Measurements from ENCODE around the gene SLC16A2. TPM values are rescaled to one million over a fixed set of nuclear protein-coding genes. Genes with fewer than 3 reads are reported as not detected.

SLC16A2 gene
- total RNA-seq, 1 experiment from 2014 or later = 0.53 TPM

- in situ Hi-C loops (cut with HindIII; ENCODE audit: low pct_unique_long_range_greater_than_20kb, low sequenced_read_pairs) = no loop called here
- DNase-seq (ENCODE audit: low read depth, low spot score) = no peak
These were observed 101.9 kb downstream of the SLC16A2 start for GRCh38 chrX:74523224-74523623.

- in situ Hi-C loops (cut with HindIII; ENCODE audit: low pct_unique_long_range_greater_than_20kb, low sequenced_read_pairs) = no loop called here
These were observed 102.8 kb downstream of the SLC16A2 start for GRCh38 chrX:74523870-74524735.

GRCh38 chrX:74525116-74525515 is 103.8 kb downstream of the SLC16A2 start:
- DNase-seq (ENCODE audit: low read depth, low spot score) = no peak
- in situ Hi-C loops (cut with HindIII; ENCODE audit: low pct_unique_long_range_greater_than_20kb, low sequenced_read_pairs) = no loop called here

More at GRCh38 chrX:74523870-74524735, 102.8 kb downstream of the SLC16A2 start:
- no peak for DNase-seq (ENCODE audit: low read depth, low spot score)

GRCh38 chrX:74526764-74527163 is 105.5 kb downstream of the SLC16A2 start:
- in situ Hi-C loops (cut with HindIII; ENCODE audit: low pct_unique_long_range_greater_than_20kb, low sequenced_read_pairs) = no loop called here
- DNase-seq (ENCODE audit: low read depth, low spot score) = no peak

GRCh38 chrX:74527350-74527749 is 106.1 kb downstream of the SLC16A2 start:
- in situ Hi-C loops (cut with HindIII; ENCODE audit: low pct_unique_long_range_greater_than_20kb, low sequenced_read_pairs) = no loop called here
- DNase-seq (ENCODE audit: low read depth, low spot score) = no peak

- DNase-seq (ENCODE audit: low read depth, low spot score) = no peak
- in situ Hi-C loops (cut with HindIII; ENCODE audit: low pct_unique_long_range_greater_than_20kb, low sequenced_read_pairs) = no loop called here
These were observed 108.0 kb downstream of the SLC16A2 start for GRCh38 chrX:74529311-74529710.

GRCh38 chrX:74531081-74531480 is 109.8 kb downstream of the SLC16A2 start:
- DNase-seq (ENCODE audit: low read depth, low spot score) = no peak
- in situ Hi-C loops (cut with HindIII; ENCODE audit: low pct_unique_long_range_greater_than_20kb, low sequenced_read_pairs) = no loop called here

- in situ Hi-C loops (cut with HindIII; ENCODE audit: low pct_unique_long_range_greater_than_20kb, low sequenced_read_pairs) = no loop called here
- no peak for DNase-seq (ENCODE audit: low read depth, low spot score)
These were observed 113.3 kb downstream of the SLC16A2 start for GRCh38 chrX:74534569-74535038.

GRCh38 chrX:74535086-74535407 is 113.8 kb downstream of the SLC16A2 start:
- in situ Hi-C loops (cut with HindIII; ENCODE audit: low pct_unique_long_range_greater_than_20kb, low sequenced_read_pairs) = no loop called here
- no peak for DNase-seq (ENCODE audit: low read depth, low spot score)

- in situ Hi-C loops (cut with HindIII; ENCODE audit: low pct_unique_long_range_greater_than_20kb, low sequenced_read_pairs) = no loop called here
- DNase-seq (ENCODE audit: low read depth, low spot score) = peak; percentile 51
These were observed 114.3 kb downstream of the SLC16A2 start for GRCh38 chrX:74535408-74536151.

- DNase-seq (ENCODE audit: low read depth, low spot score) = no peak
- in situ Hi-C loops (cut with HindIII; ENCODE audit: low pct_unique_long_range_greater_than_20kb, low sequenced_read_pairs) = no loop called here
These were observed 115.0 kb downstream of the SLC16A2 start for GRCh38 chrX:74536152-74536831.

GRCh38 chrX:74536832-74537371 is 115.6 kb downstream of the SLC16A2 start:
- DNase-seq (ENCODE audit: low read depth, low spot score) = no peak
- in situ Hi-C loops (cut with HindIII; ENCODE audit: low pct_unique_long_range_greater_than_20kb, low sequenced_read_pairs) = no loop called here

- DNase-seq (ENCODE audit: low read depth, low spot score) = no peak
- in situ Hi-C loops (cut with HindIII; ENCODE audit: low pct_unique_long_range_greater_than_20kb, low sequenced_read_pairs) = no loop called here
These were observed 119.4 kb downstream of the SLC16A2 start for GRCh38 chrX:74540635-74541249.

- no peak for DNase-seq (ENCODE audit: low read depth, low spot score)
- in situ Hi-C loops (cut with HindIII; ENCODE audit: low pct_unique_long_range_greater_than_20kb, low sequenced_read_pairs) = no loop called here
These were observed 124.7 kb downstream of the SLC16A2 start for GRCh38 chrX:74545880-74546523.

- in situ Hi-C loops (cut with HindIII; ENCODE audit: low pct_unique_long_range_greater_than_20kb, low sequenced_read_pairs) = no loop called here
- DNase-seq (ENCODE audit: low read depth, low spot score) = no peak
These were observed 125.7 kb downstream of the SLC16A2 start for GRCh38 chrX:74546984-74547383.

GRCh38 chrX:74550295-74550802 is 129.1 kb downstream of the SLC16A2 start:
- in situ Hi-C loops (cut with HindIII; ENCODE audit: low pct_unique_long_range_greater_than_20kb, low sequenced_read_pairs) = no loop called here
- DNase-seq (ENCODE audit: low read depth, low spot score) = peak; percentile 83

GRCh38 chrX:74551934-74552333 is 130.6 kb downstream of the SLC16A2 start:
- in situ Hi-C loops (cut with HindIII; ENCODE audit: low pct_unique_long_range_greater_than_20kb, low sequenced_read_pairs) = no loop called here
- DNase-seq (ENCODE audit: low read depth, low spot score) = no peak
